Measurements from ENCODE around the gene SYNPO2.
A peak's percentile ranks its signal among the peaks of the same experiment; 100 is the strongest.
"Not testable (repeated sequence)": the region's sequence is repeated elsewhere in the genome, so short reads cannot be mapped to it uniquely, and the experiment has no call there.

SYNPO2 gene

DNA sequence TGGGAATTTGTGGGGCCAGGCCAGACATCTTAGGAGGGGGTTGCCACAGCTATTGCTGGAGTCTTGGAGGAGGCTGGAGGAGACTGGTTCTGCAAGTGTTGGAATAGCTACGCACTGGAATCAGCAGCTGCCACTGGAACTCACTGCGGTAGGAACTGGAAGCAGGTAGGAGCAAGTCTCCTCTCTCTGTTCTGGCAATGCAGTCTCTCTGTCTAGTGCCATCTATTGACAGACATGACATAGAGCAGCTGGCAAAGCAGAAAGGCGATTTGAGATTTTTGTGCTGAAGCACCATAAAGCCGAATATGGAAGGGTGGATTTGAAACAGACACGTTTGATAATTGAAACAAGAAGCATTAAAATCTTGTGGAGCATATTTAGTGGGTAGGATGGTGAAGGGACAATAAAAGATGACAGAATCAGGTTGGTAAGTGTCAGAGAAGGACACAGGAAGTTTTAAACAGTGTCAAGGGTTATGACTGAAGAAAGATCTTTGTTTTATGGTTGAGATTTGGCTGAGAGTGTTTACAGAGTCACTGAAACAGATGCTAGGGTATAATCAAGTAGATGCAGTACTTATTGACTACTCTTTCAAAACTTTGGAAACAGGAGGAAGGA lies 23.5 kb upstream of the SYNPO2 start:
- no peak overlapping the region for H3K27ac Mint-ChIP-seq
- no peak overlapping the region for H3K4me3 Mint-ChIP-seq
- H3K36me3 Mint-ChIP-seq = no peaks in the 10 kb centered on the region
- peaks cover 1% of the 10 kb centered on the region for H3K4me1 Mint-ChIP-seq (ENCODE audit: low read depth)
- H3K9me3 Mint-ChIP-seq (ENCODE audit: low read depth) = no peaks in the 10 kb centered on the region
- H3K27me3 Mint-ChIP-seq = no peaks in the 10 kb centered on the region

- no peaks in the 10 kb centered on the region for H3K9me3 Mint-ChIP-seq (ENCODE audit: low read depth)
- no peak overlapping the region for H3K4me3 Mint-ChIP-seq
- H3K4me1 Mint-ChIP-seq (ENCODE audit: low read depth) = peaks cover 1% of the 10 kb centered on the region
- H3K36me3 Mint-ChIP-seq = no peaks in the 10 kb centered on the region
- H3K27ac Mint-ChIP-seq = no peak overlapping the region
- H3K27me3 Mint-ChIP-seq = no peaks in the 10 kb centered on the region
These were observed 22.2 kb upstream of the SYNPO2 start for GRCh38 chr4:118866442-118866841.

DNA sequence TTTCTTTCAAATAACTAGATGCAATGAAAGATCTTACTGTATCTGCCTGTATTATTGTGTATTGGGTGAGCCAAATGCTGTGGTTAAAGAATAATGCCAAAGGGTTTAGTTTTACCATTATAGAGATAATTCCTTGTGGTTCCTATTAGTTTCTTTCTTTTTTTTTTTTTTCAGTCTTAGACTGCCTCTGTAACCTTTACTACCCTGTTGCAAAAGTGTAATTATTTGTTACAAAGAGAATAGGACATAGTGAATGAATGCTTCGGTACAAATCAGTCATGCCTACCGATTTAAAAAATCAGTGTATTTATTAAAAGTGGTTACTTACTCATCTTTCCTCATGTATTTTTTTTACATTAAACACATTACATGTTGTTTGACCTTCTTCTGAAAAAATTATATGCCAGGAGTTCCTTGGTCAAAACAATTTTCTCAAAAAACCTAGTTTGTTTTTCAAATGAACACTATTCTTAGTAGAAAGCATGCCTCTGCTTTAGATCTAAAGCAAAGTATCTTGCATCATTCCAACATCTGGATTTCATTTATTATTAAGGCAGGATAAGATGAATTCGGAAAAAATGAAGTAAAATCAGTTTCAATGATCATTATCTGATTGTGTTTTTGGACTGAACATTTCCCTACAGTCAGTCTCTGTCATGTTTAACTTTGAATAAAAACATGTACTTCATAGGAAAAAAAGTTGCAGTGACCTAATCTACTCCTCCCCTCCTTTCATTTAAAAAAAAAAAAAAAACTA lies 21.2 kb upstream of the SYNPO2 start:
- Mint-ChIP-seq H3K9me3 (ENCODE audit: low read depth) (no peaks in the 10 kb centered on the region), H3K27me3 (no peaks in the 10 kb centered on the region), H3K36me3 (no peaks in the 10 kb centered on the region), H3K27ac (no peak overlapping the region), H3K4me3 (no peak overlapping the region), H3K4me1 (ENCODE audit: low read depth) (peaks cover 1% of the 10 kb centered on the region)

DNA sequence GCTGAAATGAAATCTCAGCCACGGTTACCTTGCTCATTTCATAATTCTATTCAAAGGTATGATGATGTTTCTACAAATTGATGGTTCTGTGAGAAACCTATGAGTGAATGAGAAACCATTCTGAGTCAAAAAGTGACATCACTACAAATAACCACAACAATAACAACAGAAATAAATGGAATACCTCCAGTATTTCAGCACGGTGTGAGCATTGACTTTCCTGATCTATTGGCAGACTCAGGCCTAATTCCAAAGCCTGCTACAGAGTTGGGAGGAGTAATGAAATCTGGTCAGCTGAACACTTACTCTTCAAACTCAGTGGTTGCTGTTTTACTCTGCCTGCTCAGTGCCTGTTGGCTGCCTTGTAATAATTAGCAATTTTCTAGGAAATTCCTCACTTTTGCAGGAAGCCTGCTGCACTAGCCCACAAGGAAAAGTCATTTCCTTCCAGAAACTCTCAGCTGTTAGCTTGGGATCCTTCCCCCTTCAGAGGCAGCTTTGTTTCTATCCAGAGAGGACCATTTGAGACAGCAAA lies 18.8 kb upstream of the SYNPO2 start:
- no peak overlapping the region for H3K4me3 Mint-ChIP-seq
- peaks cover 4% of the 10 kb centered on the region for H3K36me3 Mint-ChIP-seq
- H3K4me1 Mint-ChIP-seq (ENCODE audit: low read depth) = peaks cover 1% of the 10 kb centered on the region
- H3K9me3 Mint-ChIP-seq (ENCODE audit: low read depth) = no peaks in the 10 kb centered on the region
- H3K27ac Mint-ChIP-seq = no peak overlapping the region
- no peaks in the 10 kb centered on the region for H3K27me3 Mint-ChIP-seq

- H3K36me3 Mint-ChIP-seq = peaks cover 5% of the 10 kb centered on the region
- H3K27me3 Mint-ChIP-seq = no peaks in the 10 kb centered on the region
- H3K9me3 Mint-ChIP-seq (ENCODE audit: low read depth) = no peaks in the 10 kb centered on the region
- no peaks in the 10 kb centered on the region for H3K4me1 Mint-ChIP-seq (ENCODE audit: low read depth)
- no peak overlapping the region for H3K27ac Mint-ChIP-seq
- no peak overlapping the region for H3K4me3 Mint-ChIP-seq
These were observed 16.5 kb upstream of the SYNPO2 start for GRCh38 chr4:118872181-118872580.

DNA sequence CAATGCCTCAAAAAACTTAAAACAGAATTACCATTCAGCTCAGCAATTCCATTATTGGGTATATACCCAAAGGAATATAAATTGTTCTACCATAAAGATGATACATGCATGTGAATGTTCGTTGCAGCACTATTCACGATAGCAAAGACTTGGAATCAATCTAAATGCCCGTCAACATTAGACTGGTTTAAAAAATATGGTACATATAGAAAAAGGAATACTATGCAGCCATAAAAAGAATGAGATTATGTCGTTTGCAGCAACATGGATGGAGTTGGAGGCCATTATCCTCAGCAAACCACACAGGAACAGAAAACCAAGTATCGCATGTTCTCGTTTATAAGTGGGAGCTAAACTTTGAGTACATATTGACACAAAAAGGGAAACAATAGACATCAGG lies 10.9 kb upstream of the SYNPO2 start:
- no peak overlapping the region for H3K4me3 Mint-ChIP-seq
- H3K36me3 Mint-ChIP-seq = peaks cover 10% of the 10 kb centered on the region
- H3K9me3 Mint-ChIP-seq (ENCODE audit: low read depth) = peaks cover 4% of the 10 kb centered on the region
- H3K27ac Mint-ChIP-seq = no peak overlapping the region
- H3K4me1 Mint-ChIP-seq (ENCODE audit: low read depth) = no peaks in the 10 kb centered on the region
- no peaks in the 10 kb centered on the region for H3K27me3 Mint-ChIP-seq

- not testable (repeated sequence) for H3K4me1 Mint-ChIP-seq (ENCODE audit: low read depth); H3K4me3 Mint-ChIP-seq; H3K27ac Mint-ChIP-seq; H3K27me3 Mint-ChIP-seq; H3K9me3 Mint-ChIP-seq (ENCODE audit: low read depth); H3K36me3 Mint-ChIP-seq
These were observed 10.1 kb upstream of the SYNPO2 start for GRCh38 chr4:118878507-118878906.

DNA sequence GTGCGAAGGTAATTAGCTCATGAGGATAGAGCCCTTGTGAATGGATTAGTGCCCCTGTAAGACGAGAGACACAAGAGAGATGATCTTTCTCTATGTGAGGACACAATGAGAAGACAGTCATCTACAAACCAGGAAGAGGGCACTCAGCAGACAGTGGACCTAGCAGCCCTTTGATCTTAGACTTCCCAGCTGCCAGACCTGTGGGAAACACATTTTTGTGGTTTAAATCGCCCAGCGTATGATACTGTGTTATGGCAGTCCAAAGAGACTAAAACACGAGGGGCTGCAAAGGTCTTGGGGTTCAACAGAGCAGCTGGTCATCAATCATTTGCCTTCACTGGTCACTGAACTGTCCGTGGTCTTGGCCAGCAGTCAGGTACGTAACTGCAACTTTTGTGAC lies 9.2 kb upstream of the SYNPO2 start:
- Mint-ChIP-seq H3K27me3 (no peaks in the 10 kb centered on the region), H3K27ac (no peak overlapping the region), H3K9me3 (ENCODE audit: low read depth) (peaks cover 4% of the 10 kb centered on the region), H3K36me3 (peaks cover 8% of the 10 kb centered on the region), H3K4me3 (no peak overlapping the region), H3K4me1 (ENCODE audit: low read depth) (no peaks in the 10 kb centered on the region)

DNA sequence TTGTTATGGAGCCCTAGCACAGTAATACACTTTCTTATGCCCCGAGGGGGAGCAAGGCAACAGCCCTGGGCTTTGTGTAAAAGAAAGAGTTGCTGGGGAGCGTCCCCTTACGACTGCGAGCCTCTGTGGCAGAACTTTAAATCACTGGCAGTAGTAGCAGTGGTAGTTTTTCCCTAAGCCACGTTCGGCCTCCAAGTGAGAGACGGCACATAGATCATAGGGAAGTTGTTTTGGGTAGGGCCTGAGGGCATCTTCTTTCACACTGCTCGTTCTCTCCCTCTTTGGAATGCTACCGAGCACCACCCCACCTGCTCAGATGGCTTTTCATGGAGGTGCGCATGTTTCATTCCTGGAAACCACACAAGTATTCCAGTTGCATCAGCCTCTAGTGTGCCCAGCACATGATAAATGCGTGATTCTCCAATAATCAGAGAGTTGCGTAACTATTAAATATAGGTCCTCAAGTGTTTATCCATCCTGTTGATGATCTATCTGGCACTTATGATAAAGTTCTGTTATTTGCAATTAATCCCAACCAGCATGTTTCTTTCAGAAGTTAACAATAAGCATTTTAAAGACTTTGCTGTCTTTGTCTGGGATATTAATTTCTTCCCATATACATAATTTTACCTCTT lies 7.0 kb upstream of the SYNPO2 start:
- Mint-ChIP-seq H3K27ac (no peak overlapping the region), H3K36me3 (peaks cover 5% of the 10 kb centered on the region), H3K4me1 (ENCODE audit: low read depth) (no peaks in the 10 kb centered on the region), H3K4me3 (no peak overlapping the region), H3K27me3 (no peaks in the 10 kb centered on the region), H3K9me3 (ENCODE audit: low read depth) (peaks cover 4% of the 10 kb centered on the region)

- H3K4me3 Mint-ChIP-seq = no peak overlapping the region
- peaks cover 6% of the 10 kb centered on the region for H3K27me3 Mint-ChIP-seq
- H3K27ac Mint-ChIP-seq = no peak overlapping the region
- H3K4me1 Mint-ChIP-seq (ENCODE audit: low read depth) = peaks cover 7% of the 10 kb centered on the region
- H3K9me3 Mint-ChIP-seq (ENCODE audit: low read depth) = no peaks in the 10 kb centered on the region
- H3K36me3 Mint-ChIP-seq = peaks cover 2% of the 10 kb centered on the region
These were observed 4.8 kb upstream of the SYNPO2 start for GRCh38 chr4:118883861-118884260.

- Mint-ChIP-seq H3K27ac (no peak overlapping the region), H3K9me3 (ENCODE audit: low read depth) (no peaks in the 10 kb centered on the region), H3K4me1 (ENCODE audit: low read depth) (peaks cover 12% of the 10 kb centered on the region), H3K36me3 (no peaks in the 10 kb centered on the region), H3K27me3 (peaks cover 12% of the 10 kb centered on the region), H3K4me3 (no peak overlapping the region)
These were observed 3.9 kb upstream of the SYNPO2 start for GRCh38 chr4:118884716-118885115.

DNA sequence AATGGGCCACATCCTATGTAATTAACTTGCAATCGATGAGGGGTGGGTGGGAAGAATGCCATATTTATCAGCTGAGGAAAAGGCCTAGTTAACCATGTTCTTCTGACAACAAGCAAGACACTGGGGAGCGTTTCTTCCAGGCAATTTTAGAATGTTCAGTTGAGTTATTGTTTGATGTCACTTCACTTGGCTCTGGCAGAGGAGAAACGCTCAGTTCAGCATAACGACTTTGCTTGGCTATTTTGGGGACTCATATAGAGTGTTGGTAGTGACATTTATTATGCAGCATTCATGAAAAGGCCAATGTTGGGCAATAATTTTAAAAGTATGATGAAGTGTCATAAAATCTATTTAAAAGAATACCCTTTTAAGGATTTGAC lies 648 bp downstream of the SYNPO2 start:
- Mint-ChIP-seq H3K27me3 (peaks cover 18% of the 10 kb centered on the region), H3K36me3 (no peaks in the 10 kb centered on the region), H3K9me3 (ENCODE audit: low read depth) (no peaks in the 10 kb centered on the region), H3K4me3 (peak overlapping the region; percentile 83), H3K27ac (no peak overlapping the region), H3K4me1 (ENCODE audit: low read depth) (peaks cover 15% of the 10 kb centered on the region)

- H3K9me3 Mint-ChIP-seq (ENCODE audit: low read depth) = no peaks in the 10 kb centered on the region
- H3K4me1 Mint-ChIP-seq (ENCODE audit: low read depth) = peaks cover 7% of the 10 kb centered on the region
- H3K4me3 Mint-ChIP-seq = no peak overlapping the region
- H3K27ac Mint-ChIP-seq = no peak overlapping the region
- peaks cover 11% of the 10 kb centered on the region for H3K27me3 Mint-ChIP-seq
- no peaks in the 10 kb centered on the region for H3K36me3 Mint-ChIP-seq
These were observed 5.4 kb downstream of the SYNPO2 start for GRCh38 chr4:118894034-118894433.

- H3K4me1 Mint-ChIP-seq (ENCODE audit: low read depth) = no peaks in the 10 kb centered on the region
- peaks cover 3% of the 10 kb centered on the region for H3K27me3 Mint-ChIP-seq
- no peak overlapping the region for H3K4me3 Mint-ChIP-seq
- H3K36me3 Mint-ChIP-seq = peaks cover 2% of the 10 kb centered on the region
- no peak overlapping the region for H3K27ac Mint-ChIP-seq
- no peaks in the 10 kb centered on the region for H3K9me3 Mint-ChIP-seq (ENCODE audit: low read depth)
These were observed 9.6 kb downstream of the SYNPO2 start for GRCh38 chr4:118898221-118898620.

- H3K4me3 Mint-ChIP-seq = no peak overlapping the region
- H3K36me3 Mint-ChIP-seq = peaks cover 2% of the 10 kb centered on the region
- no peaks in the 10 kb centered on the region for H3K9me3 Mint-ChIP-seq (ENCODE audit: low read depth)
- no peak overlapping the region for H3K27ac Mint-ChIP-seq
- no peaks in the 10 kb centered on the region for H3K4me1 Mint-ChIP-seq (ENCODE audit: low read depth)
- H3K27me3 Mint-ChIP-seq = peaks cover 3% of the 10 kb centered on the region
These were observed 10.1 kb downstream of the SYNPO2 start for GRCh38 chr4:118898684-118899138.

Measured in activated naive CD8-positive, alpha-beta T cell (primary cell).